WERI-Rb-1 (cell line): ENCODE results near the gene NUDCD3.
A peak's percentile ranks its signal among the peaks of the same experiment; 100 is the strongest.

ENCODE experiments used
- DNase-seq: peaks from one replicate; pipeline ENCODE4 v3.0.0-alpha.2; 2020
- H3K27ac ChIP-seq: fragments of 250-450 bp; sonication (Bioruptor Pico); 2 replicates; pipeline ENCODE4 v1.5.1; 2020; ENCODE audit warnings: mild to moderate bottlenecking, moderate library complexity
- H3K27me3 ChIP-seq: fragments of 250-450 bp; sonication (Bioruptor Pico); 2 replicates; pipeline ENCODE4 v1.5.1; 2021; ENCODE audit warnings: mild to moderate bottlenecking, low read depth, moderate library complexity; ENCODE audit not compliant: insufficient read depth, severe bottlenecking
- H3K36me3 ChIP-seq: fragments of 250-450 bp; sonication (Bioruptor Pico); 2 replicates; pipeline ENCODE4 v1.5.1; 2020; ENCODE audit warnings: mild to moderate bottlenecking, moderate library complexity
- H3K4me3 ChIP-seq: 2 replicates; pipeline ENCODE4 v1.5.1; 2011; ENCODE audit warnings: low read depth, mild to moderate bottlenecking, control low read depth, low read length
- H3K9me3 ChIP-seq: fragments of 250-450 bp; sonication (Bioruptor Pico); 2 replicates; pipeline ENCODE4 v1.5.1; 2021; ENCODE audit warnings: mild to moderate bottlenecking, moderate library complexity; ENCODE audit not compliant: severe bottlenecking
- CTCF ChIP-seq: IDR thresholded peaks from 2 replicates; pipeline ENCODE4 v1.5.1; 2011; ENCODE audit warnings: low read depth, mild to moderate bottlenecking, control low read depth, inconsistent platforms, low read length

Gene NUDCD3

DNA sequence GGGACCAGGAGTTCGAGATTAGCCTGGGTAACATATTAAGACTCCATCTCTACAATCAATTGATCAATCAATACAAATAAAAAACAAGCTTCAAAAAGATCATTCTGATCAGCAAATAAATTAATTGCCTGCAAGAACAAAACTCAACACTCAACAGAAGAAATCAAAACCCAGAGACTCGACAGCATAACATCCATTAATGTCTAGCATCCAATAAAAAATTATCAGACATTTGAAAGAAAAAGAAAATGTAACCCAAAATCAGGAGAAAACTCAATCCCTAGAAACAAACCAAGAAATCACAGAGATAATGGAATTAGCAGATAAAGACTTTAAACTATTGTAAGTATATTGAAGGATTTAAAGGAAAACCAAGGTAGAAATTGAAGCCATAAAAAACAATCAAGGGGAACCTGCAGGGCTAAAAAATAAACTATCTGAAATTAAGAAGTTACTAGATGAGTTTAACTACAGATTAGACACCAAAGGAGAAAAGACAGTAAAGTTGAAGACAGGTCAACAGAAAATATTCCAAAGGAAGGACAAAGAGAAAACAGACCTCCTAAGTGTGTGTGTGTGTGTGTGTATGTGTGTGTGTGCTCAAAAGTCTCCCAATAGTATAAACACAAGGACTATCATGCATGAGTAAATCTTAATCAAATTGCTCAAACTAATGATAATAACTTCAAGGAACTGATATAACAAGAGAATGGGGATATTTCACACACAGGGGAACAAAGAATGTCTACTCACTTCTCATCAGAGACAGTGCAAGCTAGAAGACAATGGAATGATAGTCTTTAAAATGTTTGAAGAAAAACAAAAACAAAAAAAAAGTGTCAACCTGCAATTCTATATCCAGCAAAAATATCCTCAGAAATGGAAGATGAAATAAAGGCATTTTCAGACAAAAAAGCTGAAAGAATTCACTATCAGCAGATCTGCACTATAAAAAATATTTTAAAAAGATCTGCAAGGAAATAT lies 7.7 kb downstream of the NUDCD3 start:
- peaks cover 69% of the 10 kb centered on the region for H3K36me3 ChIP-seq
- no peak for TF ChIP-seq CTCF
- H3K27ac ChIP-seq, result no peak overlapping the region
- H3K27me3 ChIP-seq, result no peaks in the 10 kb centered on the region
- no peaks in the 10 kb centered on the region for H3K9me3 ChIP-seq
- H3K4me3 ChIP-seq, result no peak overlapping the region
- no peak for DNase-seq

- Histone ChIP-seq H3K27ac (no peak overlapping the region), H3K27me3 (no peaks in the 10 kb centered on the region)
These were observed 12.5 kb downstream of the NUDCD3 start for GRCh38 chr7:44477938-44478337.

GRCh38 chr7:44477063-44477830 lies 13.2 kb downstream of the NUDCD3 start:
- H3K27ac ChIP-seq, result no peak overlapping the region
- H3K9me3 ChIP-seq, result no peaks in the 10 kb centered on the region
- peak; percentile 53 for DNase-seq
- no peak overlapping the region for H3K4me3 ChIP-seq
- peak; percentile 95 for TF ChIP-seq CTCF
- H3K27me3 ChIP-seq, result no peaks in the 10 kb centered on the region
- H3K36me3 ChIP-seq, result peaks cover 65% of the 10 kb centered on the region

More at GRCh38 chr7:44477938-44478337, 12.5 kb downstream of the NUDCD3 start:
- no peaks in the 10 kb centered on the region for H3K9me3 ChIP-seq
- DNase-seq, result no peak
- H3K4me3 ChIP-seq, result no peak overlapping the region
- H3K36me3 ChIP-seq, result peaks cover 67% of the 10 kb centered on the region
- no peak for TF ChIP-seq CTCF

DNA sequence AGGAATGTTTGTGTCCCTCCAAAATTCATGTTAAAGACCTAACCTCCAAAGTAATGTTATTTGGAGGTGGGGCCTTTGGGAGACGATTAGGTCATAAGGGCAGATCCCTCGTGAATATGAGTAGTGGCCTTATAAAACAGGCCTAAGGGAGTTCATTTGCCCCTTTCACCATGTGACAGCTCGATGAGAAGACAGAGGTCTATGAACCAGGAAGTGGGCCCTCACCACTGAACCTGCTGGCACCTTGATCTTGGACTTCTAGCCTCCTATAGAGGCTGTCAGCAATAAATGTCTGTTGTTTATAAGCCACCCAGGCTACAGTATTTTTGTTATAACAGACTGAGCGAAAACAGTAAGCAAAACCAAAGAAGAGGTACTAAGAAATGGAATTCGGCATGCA lies 14.1 kb downstream of the NUDCD3 start:
- Histone ChIP-seq H3K27me3 (no peaks in the 10 kb centered on the region), H3K4me3 (no peak overlapping the region), H3K27ac (no peak overlapping the region), H3K36me3 (peaks cover 62% of the 10 kb centered on the region), H3K9me3 (no peaks in the 10 kb centered on the region)
- no peak for TF ChIP-seq CTCF
- DNase-seq, result no peak

DNA sequence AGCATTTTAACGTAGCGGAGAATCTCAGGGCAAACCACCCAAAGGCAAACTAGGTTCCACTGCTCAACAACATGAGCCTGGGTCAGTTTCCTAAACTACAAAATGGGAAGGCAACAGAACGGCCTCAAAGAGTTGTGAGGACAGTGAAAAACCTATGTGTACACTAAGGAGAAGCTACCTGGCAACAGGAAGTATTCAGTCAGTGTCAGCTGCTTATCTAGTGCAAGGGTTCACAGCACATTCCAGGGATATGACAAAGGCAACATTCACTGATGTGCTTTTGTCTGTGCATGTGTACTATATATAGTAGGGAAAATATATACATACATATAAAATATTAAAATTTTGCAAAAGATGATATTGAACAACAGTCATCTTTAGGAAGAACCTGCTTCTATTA lies 17.2 kb downstream of the NUDCD3 start:
- Histone ChIP-seq H3K9me3 (no peaks in the 10 kb centered on the region), H3K36me3 (peaks cover 49% of the 10 kb centered on the region), H3K27ac (no peak overlapping the region), H3K4me3 (no peak overlapping the region), H3K27me3 (no peaks in the 10 kb centered on the region)
- TF ChIP-seq CTCF, result no peak
- no peak for DNase-seq
